ENCODE results near the gene GALNT10.

GALNT10 gene

GRCh38 chr5:154342211-154342610 is 151.7 kb downstream of the GALNT10 start:
- no peak for DNase-seq (ENCODE audit: low spot score)
- TF ChIP-seq CTCF (IDR thresholded peaks at IDR 0.05; ENCODE audit: extremely low read depth, insufficient read depth, missing control alignments), result no peak
- in situ Hi-C loops (cut with MboI; ENCODE audit: low pct_unique_long_range_greater_than_20kb, low sequenced_read_pairs, unreplicated experiment), result no loop called here

- TF ChIP-seq CTCF (IDR thresholded peaks at IDR 0.05; ENCODE audit: extremely low read depth, insufficient read depth, missing control alignments), result no peak
- no peak for DNase-seq (ENCODE audit: low spot score)
- in situ Hi-C loops (cut with MboI; ENCODE audit: low pct_unique_long_range_greater_than_20kb, low sequenced_read_pairs, unreplicated experiment), result no loop called here
Measured at GRCh38 chr5:154342963-154343362, 152.4 kb downstream of the GALNT10 start.

- in situ Hi-C loops (cut with MboI; ENCODE audit: low pct_unique_long_range_greater_than_20kb, low sequenced_read_pairs, unreplicated experiment), result no loop called here
- no peak for DNase-seq (ENCODE audit: low spot score)
- TF ChIP-seq CTCF (IDR thresholded peaks at IDR 0.05; ENCODE audit: extremely low read depth, insufficient read depth, missing control alignments), result no peak
Measured at GRCh38 chr5:154344461-154344860, 153.9 kb downstream of the GALNT10 start.

GRCh38 chr5:154345255-154345952 is 154.9 kb downstream of the GALNT10 start:
- in situ Hi-C loops (cut with MboI; ENCODE audit: low pct_unique_long_range_greater_than_20kb, low sequenced_read_pairs, unreplicated experiment), result no loop called here
- TF ChIP-seq CTCF (IDR thresholded peaks at IDR 0.05; ENCODE audit: extremely low read depth, insufficient read depth, missing control alignments), result no peak
- no peak for DNase-seq (ENCODE audit: low spot score)

GRCh38 chr5:154346427-154346826 is 155.9 kb downstream of the GALNT10 start:
- no peak for DNase-seq (ENCODE audit: low spot score)
- in situ Hi-C loops (cut with MboI; ENCODE audit: low pct_unique_long_range_greater_than_20kb, low sequenced_read_pairs, unreplicated experiment), result no loop called here
- no peak for TF ChIP-seq CTCF (IDR thresholded peaks at IDR 0.05; ENCODE audit: extremely low read depth, insufficient read depth, missing control alignments)

- DNase-seq (ENCODE audit: low spot score), result no peak
- no peak for TF ChIP-seq CTCF (IDR thresholded peaks at IDR 0.05; ENCODE audit: extremely low read depth, insufficient read depth, missing control alignments)
- in situ Hi-C loops (cut with MboI; ENCODE audit: low pct_unique_long_range_greater_than_20kb, low sequenced_read_pairs, unreplicated experiment), result no loop called here
Measured at GRCh38 chr5:154349626-154350264, 159.2 kb downstream of the GALNT10 start.

All from GM13977 (cell line).